HG03139 (cell line): Measurements from ENCODE around the gene NRAP.

Experiments used
- ATAC-seq: cut with Tn5 transposase; IDR thresholded peaks from one replicate; pipeline ENCODE4 v1.9.1; 2021; ENCODE audit not compliant: unreplicated experiment

Gene NRAP

DNA sequence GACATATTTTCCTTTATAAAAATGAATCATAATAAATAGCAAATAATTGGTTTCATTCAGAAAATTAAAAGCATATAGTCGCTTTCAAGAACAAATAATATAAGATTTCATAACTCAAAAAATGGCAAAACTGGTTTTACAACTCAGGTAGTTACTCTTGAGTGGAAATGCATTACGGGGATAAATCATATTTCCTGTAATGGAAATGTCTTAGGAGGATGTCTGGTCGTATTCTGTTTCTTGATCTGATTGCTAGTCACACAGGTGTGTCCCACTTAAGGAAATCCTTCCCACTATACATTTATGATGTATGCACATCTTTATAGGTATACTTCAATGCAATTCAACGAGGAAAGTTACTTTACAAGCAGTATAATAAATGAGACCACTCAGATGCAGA is 20.7 kb downstream of the NRAP start:
- ATAC-seq: no peak

DNA sequence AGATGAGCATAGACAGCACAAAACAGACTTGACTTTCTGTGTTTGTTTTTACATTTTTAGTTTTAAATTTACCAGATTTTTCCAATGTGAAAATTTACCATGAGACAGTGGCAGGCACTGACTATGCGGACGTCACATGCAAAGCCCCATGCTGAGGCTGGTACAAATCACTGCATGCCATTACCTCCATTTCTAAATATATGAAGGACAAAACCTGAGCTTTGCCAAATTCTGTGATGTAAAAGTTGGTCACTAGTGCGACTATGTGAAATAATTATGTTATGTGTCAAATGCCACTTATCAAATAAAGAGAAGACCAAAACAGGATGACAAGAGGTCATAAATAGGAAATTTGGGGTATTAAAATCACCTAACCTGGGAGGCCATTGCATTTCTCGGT is 22.1 kb downstream of the NRAP start:
- ATAC-seq: no peak

DNA sequence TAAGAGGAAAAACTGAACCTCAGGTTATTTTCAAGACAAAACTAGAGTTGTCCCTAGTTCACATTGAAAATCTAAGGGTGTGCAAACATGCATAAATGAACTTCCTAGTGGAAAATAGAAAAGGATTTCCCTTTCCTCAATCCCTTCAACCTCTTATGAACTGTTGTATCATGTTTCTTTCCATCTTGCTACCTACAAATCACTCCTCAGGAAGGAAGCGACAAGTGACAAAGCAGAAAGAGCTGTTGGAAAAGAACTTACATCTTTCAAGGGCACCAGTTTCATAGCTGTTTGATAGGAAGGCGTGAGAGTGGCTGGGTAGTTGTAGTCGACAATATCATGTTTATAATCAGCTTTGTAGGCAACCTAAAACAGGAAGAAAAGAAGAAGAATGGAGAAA is 23.9 kb downstream of the NRAP start:
- no peak for ATAC-seq

DNA sequence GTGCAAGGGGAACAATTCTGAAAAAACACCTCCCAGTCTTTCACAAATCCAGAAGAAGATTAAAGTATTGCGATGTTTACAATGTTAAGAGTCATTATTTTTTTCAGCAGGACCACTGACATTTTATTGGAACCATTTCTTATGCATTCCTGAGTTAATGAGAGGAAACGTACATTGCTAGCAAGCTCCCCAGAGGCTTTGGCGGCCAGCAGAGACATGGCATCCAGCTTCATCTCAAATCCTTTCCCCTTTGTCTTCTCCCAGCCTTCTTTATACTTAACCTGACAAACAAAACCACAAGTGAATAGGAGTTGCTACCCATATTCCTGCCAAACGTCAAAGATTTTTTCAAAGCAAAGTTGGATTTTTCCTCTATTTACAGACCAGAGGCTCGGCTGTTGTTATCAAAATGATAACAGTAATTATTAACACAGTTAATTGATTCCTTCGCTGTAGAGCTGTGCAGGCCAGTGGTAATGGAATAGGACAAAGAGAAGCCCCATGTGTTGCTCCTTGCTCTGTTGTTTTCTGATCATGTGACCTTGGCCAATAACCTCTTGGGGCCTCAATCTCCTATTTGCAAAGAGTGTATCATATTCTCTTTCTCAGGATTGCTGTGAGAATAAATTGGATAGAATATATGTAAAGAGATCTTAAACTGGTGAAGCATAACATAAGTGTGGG is 32.0 kb downstream of the NRAP start:
- no peak for ATAC-seq

DNA sequence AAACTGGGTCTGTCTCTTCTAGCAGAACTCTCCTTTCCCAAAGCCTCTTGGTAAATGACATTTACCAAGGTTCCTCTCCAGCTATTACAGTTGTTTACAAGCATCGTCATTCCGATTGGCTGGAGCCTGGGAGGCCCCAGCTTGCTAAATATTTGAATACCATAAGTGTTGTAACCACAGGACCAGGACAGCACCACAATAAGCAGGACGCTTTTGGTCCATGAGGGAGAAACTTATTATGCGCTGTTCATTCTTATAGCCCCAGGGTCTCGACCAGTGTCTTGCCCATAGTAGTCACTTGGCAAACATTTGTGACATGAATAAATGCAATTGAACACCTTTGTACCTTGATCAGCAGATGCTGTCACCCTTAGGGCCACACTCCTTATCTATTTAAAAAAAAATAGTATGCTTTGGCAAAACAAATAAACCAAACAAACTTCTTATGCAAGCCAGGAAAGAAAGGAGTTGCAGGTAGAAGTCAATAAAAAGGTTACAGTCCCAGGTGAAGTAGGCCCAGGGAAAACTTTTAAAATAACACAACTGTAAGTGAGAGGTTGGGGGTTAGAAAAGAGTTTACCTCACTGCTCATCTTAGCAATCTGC is 32.8 kb downstream of the NRAP start:
- no peak for ATAC-seq

DNA sequence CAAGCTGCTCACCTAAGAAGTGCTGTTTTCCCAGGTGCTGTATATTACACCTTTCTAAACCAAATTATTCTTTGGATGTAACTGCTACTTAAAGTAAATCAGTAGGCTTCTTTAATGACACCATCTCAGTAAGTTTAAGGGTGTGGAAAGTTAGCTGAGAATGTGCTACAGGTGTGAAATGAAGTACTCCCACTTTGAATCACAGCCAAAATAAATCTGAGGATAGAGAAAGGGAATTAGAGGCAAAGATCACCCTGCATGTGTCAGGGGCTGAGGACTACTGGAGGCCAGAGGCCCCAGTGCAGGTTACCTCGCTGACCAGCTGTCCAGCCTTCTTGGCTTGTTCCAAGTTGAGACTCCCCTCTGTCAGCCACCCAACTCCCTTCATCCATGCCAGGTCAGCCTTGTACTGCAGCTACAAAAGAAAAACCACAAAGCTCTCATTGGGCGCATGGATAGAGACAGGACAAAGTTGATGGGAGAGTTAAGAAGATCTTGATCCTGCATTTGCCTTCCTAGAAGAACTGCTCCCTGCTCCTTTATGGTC is 35.2 kb downstream of the NRAP start:
- no peak for ATAC-seq

DNA sequence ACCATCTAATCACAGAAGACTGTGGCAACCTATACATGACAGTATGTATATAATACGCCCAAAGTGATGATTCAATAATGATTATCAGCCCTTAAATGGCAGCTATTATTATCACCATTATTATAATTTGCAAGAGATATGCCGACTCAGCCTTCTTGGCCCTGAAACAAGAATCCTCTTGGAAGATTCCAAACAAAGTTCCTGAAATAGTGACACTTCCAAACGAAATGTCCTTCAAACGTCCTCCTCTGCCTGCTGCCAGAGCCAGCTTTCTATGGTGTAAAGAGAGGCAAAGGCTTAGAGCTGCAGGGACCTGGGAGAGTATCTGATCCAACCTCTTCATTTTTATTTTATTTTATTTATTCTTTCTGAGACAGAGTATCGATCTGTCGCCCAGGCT is 36.0 kb downstream of the NRAP start:
- no peak for ATAC-seq

DNA sequence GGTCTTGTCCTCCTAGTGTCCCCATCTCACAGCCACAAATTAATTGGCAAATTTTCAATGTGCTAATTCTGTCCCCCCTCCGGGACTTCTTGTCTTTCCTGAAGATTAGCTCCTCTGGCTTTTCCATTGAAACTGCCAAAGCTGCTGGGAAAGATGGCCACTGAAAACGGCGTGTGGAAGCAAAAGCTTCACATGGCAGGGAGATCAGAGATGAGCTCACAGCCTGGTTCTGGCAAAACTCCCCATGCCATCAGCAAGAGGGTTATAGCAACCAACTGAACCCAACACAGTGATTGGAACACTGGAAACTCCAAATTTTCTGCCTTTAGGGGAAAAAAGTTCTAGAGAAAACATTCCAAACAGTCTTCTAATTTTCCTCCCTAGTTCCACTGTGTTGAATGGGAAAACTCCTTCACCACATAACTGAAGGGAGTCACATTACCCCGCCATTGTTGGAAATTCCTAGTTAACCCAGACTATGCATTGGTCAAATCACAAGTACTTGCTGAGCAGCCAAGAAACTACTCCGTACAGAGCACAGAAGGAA is 37.0 kb downstream of the NRAP start:
- ATAC-seq: no peak

DNA sequence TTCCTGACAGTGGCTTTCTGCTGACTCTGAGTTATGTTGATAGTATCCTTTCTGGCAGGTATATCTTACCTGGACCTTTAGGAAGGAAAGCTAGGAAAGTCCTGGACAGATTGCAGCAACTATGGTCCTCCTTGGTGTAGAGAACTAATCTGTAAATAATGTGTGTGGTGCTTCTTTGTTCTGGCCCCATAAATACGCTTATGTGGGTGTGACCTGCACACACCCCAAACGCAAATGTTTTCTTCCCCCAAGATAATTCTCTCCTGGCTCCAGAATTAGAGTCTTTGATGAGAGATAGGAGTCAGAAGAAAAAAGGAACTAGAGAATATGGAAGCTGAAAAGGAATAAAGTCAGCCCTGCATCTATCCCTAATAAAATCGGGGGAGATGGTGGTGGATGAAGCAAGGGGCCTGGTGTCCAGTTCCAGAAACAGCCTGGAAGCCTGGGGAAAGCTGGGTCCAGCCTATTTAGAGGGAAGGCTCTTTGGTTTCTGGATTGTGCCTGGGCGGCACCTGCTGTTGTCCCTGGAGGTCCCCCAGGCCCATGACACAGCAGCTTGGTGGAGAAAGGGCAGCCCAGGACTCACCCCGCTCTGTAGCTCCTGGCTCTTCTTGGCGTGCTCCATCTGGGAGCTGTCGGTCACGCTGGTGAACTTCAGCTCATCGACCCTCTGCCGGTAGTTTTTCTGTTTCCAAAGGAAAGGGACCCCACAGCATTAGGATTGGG is 38.2 kb downstream of the NRAP start:
- ATAC-seq: no peak

DNA sequence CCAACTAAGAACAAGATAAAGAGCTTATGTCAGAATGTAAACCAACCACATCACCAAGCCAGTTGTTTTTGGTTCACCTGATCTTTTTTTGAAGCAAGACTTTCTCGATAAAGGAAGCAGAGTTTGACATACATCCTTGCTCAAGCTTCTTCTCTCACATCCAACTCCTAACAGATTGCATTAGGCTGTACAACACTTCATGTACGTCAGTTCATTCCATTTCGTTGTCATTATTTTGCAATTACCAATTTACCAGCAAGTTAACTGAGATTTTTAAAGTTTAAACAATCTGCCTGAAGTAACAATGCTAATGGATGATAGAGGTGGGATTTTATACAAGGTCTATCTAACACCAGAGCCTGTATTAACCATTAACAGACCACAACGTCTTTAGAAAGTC is 41.0 kb downstream of the NRAP start:
- ATAC-seq: no peak

DNA sequence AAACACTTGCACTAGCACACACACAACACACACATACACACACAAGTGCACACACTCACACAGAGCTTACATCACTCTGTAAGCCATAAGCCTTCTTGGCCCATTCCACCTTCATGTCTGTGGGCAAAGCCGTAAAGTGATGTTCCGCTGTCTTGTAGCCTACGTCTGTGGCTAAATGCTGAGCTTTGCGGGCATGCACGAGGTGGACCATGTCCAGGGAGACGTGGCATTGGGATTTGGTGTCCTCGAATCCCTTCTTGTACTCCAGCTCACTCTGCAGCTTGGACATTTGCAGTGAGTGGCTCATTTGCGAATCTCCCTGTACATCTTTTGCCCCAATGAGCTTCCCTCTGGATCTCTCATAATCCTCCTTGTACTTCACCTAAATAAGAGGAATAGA is 42.0 kb downstream of the NRAP start:
- ATAC-seq: no peak

DNA sequence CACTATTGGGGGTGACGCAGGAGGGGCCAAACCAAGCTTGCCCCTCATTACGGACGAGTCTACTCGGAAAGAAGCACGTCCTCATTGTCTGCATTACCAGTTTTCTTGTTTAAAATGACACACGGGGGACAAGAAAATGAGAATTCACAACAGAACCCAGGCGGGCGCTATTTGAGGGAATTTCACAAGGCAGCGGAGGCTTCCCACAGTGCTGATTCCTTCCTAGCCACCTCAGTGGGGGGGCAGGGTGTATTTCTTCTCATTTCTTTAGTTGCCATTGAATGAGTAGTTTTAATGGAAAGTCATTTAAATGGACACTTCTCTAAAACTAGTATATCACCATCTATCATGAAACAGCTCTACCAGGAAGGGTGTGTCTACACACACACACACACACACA is 42.9 kb downstream of the NRAP start:
- no peak for ATAC-seq

DNA sequence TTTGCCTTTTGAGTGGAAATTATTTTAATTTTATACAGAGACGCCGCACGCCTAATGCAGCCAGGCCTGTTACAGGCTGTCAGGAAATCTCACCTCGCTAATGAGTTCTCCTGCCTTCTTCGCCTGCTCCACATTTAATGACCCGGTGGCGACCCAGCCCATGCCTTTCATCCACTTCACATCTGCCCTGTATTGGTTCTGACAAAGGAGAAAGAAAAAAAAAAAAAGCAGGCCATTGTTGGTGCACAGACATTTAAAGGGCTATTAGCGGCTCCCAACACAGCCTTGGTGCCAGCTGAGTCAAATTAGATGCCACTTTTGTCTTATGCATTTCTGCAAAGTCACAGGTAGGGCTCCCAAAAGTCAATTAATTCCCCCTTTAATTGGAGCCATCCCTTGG is 43.3 kb downstream of the NRAP start:
- no peak for ATAC-seq

DNA sequence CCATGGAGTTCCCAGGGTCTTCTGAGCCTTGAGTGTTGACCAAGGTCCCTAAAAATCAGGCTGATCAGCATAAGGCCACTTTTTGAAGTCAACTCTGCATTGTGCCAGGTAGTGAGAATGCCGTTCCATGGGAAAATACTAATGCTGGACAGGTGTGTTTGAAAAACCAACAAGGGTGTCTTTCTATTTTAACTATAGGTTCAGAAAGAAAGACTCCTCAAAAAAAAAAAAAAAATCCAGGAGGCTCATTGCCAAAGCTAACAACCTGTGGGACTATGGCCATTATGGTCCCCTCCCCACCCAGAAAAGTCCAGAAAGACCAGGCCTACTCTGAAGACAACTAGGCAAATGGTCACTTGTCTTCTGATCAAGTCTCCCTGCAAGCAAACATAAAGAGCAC is 44.4 kb downstream of the NRAP start:
- ATAC-seq: no peak

DNA sequence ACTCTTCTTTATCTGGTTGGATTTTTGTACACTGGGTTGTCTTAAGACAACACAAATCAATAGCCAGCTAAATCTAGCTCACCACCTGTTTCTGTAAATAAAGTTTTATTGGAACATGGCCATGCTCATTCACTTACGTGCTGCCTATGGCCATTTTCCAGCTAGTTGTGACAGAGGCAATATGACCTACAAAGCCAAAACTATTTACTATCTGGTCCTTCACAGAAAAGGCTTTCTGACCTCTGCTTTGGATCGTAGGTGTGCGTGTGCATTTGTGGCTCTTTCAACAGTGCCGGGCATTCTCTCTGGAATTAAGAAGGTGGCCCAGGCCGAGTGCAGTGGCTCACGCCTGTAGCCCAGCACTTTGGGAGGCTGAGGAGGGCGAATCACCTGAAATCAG is 45.5 kb downstream of the NRAP start:
- no peak for ATAC-seq

DNA sequence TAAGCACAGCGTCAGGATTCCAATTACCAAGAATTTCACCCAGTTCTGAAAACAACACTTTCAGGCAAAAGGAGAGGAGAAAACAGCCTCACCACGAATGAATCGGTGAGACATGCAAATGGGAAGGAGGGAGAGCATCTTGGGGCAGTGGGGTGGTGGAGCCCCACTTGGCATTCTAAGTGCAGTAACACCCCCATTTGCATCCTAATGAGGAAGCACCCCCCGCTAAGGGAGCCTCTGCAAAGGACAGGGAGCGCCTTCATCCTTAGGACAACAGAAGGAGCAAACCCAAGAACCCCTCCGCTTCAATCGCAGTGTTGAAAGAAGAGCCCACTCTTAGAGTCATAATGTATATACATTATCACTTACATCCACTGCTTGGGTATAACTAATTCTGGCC is 46.8 kb downstream of the NRAP start:
- ATAC-seq: no peak

DNA sequence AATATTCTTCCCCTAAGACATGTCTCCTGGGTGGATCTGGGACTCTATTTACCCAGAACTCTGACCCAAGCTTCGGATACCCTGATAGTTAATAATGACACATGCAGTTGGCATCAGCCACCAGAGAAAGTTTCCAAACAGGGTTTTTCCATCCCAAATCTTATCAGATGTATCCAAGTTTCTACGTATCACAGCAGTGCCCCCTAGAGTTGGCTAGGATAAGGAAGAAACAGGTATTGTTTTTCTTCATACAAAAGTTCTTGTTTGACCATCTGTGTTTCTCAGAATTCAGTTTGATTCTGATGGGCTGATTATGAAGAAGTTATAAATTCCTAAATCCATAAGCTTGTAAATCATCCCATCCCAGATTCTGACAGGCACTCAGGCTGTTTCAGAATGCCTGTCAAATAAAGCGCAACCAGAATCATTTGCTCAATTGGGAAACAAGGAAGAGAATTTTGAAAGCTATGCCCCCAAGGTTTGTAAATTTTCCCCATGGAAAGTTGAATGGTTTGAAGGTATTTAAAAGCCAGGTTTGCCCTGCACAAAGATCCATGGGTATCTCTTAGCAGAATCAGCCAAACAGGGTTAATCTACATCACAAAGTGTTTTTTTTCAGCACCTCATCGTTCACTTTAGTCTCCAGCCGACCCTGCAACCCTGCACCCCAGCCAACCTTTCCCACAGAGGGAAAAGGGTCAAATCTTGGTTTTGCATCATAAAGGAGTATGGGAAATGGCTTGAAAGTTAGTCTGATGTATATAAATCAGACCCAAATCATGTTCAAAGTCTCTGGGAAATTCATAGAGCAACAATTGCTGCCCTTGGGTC is 47.4 kb downstream of the NRAP start:
- no peak for ATAC-seq

DNA sequence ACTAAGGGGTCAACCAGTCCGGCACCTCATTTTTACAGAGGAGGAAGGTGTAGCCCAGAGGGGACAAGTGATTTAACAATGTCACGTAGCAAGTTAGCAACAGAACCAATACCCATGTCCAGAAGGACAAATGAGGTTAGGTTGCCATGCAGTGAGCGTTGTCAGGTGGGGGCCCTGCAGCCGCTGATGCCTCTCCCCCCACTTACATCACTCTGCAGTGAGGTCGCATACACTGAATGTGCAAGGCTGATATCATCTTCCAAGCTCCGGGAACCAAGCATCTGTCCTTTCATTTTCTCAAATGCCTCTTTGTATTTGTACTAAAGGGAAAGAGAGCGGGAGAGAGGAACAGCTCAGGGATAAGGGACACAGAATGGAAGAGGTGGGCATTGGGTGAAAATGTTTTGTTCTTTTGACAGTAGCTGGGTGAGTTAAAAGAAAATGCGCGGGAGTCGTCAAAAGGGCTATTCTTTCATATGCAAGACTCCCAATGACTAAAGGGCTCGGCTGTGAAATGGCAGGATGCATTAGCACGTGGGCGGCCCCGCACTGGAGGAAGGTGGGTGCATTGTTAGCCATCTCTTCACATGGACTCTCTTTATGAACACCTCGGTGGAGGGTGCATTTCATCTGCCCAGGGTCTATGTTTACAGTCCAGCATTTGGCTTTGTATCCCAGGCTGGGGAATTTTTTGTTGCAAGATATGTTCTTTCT is 49.7 kb downstream of the NRAP start:
- ATAC-seq: no peak

DNA sequence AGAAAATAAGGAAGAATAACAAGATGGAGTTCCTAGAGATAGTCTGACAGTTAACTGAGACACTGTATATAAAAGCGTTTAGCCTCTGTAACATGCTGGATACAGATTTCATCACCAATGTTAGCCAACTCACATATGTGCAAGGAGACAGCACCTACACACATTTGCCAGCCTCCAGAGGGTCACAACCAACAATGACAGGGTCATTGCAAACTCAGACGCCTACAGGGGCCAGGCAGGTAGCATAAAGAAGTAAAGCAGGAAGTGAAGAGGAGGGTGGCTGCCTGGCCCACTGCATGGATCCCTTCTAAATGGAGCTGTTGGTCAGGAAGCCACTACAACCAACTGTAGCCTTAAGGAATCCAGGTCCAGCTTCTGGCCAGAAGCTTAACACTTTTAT is 50.4 kb downstream of the NRAP start:
- ATAC-seq: no peak

DNA sequence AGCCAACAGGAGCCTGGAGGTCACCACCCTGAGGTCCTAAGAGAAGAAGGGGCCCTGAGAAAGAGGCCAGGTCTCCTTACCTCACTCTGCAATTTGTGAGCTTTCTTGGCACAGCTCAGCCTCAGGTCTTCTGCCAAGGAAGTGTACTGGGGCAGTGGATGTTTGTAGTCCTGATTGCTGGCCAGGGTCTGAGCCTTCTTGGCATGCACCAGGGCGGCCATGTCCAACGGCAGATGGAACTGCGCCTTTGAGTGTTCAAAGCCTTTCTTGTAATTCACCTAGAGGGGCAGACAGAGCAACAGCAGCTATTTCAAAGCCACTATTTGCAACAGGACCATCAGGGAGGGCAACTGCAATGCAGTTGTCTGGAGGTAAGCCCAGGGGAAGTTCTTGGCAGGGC is 51.7 kb downstream of the NRAP start:
- no peak for ATAC-seq
